DMS114 treated with DMSO at 0.1 percent for 48 hours (cell line): ENCODE measurements around the gene GULP1.
"Not testable (repeated sequence)": the region's sequence is repeated elsewhere in the genome, so short reads cannot be mapped to it uniquely, and the experiment has no call there.

Source experiments
- DNase-seq: peaks from one replicate; lab custom pipeline; 2025; ENCODE audit not compliant: unreplicated experiment; lab: John Stamatoyannopoulos, UW

Gene GULP1

DNA sequence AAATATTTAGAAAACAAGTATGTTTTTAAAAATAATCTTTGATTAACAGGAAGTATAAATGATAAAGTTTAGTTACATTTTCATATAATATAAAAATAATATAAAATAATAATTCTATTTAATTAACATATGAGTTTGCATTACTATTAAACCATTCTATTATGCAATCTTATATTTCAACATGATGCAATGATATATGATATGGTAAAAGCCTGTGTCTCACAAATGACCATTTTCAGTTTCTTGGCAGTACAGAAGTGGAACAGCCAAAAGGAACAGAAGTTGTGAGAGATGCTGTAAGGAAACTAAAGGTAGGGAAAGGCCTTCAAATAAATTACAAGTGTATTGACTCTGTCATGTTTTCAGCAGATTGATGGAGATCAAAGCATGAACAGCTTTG is 230.8 kb downstream of the GULP1 start:
- no peak for DNase-seq

DNA sequence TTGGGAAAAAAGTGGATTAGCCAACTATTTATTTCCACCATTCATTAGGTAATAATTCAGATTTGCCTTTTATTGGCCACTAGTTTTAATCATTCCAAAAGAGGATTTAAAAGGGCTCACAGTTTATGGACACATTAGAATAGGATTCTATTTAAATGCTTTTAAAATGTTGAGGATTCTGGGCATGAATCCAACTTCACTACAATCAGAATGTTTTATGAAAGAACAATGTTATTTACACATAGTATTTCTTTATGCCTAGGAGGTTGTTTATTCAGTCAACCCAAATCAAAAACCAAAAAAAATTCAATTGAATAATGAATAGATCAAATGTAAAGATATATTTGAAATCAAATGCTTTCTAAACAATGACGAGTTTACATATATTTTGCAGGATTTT is 232.2 kb downstream of the GULP1 start:
- peak; percentile 18 for DNase-seq

- peak; percentile 74 for DNase-seq
Measured at GRCh38 chr2:188524519-188525113, 232.9 kb downstream of the GULP1 start.

GRCh38 chr2:188526701-188527100 is 235.0 kb downstream of the GULP1 start:
- DNase-seq = peak; percentile 16

DNA sequence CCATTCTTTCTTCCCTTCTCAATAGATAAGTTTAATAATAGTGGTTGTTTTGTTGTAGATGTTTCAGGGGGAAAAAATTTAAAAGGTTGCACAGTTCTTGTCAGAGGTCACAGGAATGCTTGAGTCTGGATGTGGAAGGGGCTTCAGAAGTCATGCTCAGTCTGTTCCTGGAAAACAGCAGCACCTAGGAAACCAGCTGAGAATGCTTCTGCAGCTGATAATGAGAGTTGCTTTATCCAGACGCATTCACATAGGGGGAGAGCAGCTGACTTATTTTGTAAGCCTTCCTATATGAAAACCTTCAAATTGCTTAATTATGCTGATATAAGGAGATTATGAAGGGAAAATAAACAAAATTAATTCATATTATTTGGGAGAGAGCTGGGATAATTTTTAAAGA is 235.5 kb downstream of the GULP1 start:
- no peak for DNase-seq

DNA sequence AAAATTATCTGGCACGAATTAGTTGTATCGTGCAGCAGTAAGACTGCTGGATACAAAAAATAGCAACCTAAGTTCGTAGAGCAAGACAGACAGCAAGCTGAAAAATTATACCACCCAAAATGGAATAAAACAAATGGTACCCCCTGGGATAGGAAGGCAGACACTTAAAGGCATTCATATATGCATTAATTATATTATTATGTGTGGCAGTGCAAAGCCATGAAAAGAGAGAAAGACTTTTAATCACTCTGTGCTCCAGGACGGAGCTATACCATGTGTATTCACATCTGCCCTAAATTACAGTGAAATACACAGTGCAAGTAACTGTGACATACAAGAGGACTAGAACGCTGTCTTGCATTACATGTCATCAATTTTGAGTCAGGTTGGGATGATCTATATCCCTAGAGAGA is 235.9 kb downstream of the GULP1 start:
- peak; percentile 36 for DNase-seq

GRCh38 chr2:188529710-188530109 is 238.0 kb downstream of the GULP1 start:
- DNase-seq = no peak

DNA sequence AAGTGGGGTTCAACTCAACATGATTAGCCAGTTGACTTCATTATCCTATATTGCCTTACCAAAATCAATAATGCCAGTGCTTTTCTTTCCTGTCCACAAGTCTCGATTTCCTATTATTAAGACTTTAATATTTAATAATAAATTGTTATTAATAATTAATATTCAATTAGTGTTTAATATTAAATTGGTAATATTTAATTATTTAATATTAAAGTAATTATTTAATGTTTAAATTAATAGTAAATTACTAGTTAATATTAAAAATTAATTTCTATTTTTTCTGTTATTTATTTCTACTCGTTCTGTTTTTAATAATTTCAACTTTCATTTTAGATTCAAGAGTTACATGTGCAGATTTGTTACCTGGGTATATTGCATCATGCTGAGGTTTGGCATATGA is 243.2 kb downstream of the GULP1 start:
- DNase-seq = no peak

- no peak for DNase-seq
Measured at GRCh38 chr2:188551671-188552070, 260.0 kb downstream of the GULP1 start.

DNA sequence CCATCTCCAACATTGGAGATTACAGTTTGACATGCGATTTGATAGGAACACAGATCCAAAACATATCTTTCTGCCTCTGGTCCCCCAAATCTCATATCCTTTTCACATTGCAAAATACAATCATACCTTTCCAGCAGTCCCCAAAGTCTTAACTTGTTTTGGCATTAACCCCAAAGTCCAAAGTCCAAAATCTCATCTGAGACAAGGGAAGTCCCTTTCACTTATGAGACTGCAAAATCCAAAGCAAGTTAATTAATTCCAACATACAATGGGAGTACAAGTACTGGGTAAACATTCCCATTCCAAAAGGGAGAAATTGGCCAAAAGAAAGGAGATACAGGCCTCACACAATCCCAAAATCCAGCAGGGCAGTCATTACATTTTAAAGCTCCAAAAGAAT is 265.4 kb downstream of the GULP1 start:
- DNase-seq = no peak

GRCh38 chr2:188559455-188559854 is 267.8 kb downstream of the GULP1 start:
- DNase-seq = not testable (repeated sequence)

DNA sequence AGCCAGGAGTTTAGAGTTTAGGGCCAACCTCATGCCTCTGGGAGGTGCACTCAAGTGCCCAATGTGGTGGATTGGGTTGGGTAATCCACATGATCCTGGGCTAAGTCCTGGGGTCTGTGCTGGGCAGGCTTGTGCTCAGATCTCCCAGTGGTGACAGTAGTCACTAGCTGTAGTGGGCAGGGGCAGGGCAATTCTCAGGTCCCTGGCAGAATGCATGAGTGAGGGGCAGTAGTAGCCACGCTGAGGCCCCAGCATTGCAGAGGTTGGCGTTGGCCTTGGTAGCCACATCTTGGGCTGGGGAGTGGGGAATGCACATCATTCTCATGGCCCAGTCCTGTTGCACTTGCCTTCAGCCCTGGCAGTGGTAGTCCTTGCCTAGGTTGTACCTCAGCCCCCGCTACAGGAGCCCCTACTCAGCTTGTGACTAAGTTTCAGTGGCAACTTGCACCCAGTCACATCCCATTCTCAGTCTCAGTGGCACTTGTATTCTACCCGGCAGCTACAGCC is 269.9 kb downstream of the GULP1 start:
- DNase-seq = no peak

GRCh38 chr2:188569431-188570165 is 277.9 kb downstream of the GULP1 start:
- no peak for DNase-seq

- DNase-seq = no peak
Measured at GRCh38 chr2:188570370-188570769, 278.7 kb downstream of the GULP1 start.

DNA sequence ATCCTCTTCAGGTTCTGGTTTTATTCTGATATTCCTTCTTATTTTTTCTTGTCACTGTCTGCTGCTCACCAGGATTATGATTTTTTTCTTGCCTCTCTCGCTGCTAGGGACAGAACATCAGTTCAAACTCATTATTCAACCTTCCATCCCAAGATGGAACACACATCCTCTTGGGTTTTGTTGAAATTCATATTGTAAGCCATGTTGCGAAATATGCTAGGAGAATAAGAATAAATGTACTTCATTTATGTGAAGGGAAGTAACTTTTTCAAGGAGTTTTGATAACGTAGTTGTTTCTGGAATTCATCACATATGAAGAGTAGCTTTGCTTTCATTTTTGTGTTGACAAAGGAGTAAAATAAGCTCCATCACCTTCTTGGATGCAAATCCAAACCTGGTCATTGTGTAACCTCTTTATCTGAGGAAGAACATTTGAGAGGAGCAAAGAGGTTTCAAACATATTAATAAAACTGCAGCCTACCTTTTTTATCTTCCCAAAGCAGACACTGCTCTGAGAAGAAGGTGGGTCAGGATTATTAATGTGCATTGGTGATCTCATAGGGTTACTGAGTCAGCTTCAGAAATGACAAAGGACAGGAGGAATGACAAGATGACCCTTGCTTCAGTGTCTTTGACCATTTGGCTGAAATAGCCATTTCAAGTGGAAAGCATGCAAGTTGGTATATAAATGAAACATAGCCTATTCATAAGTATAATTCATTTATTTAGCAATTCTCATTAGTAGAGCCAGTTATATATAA is 280.0 kb downstream of the GULP1 start:
- no peak for DNase-seq

DNA sequence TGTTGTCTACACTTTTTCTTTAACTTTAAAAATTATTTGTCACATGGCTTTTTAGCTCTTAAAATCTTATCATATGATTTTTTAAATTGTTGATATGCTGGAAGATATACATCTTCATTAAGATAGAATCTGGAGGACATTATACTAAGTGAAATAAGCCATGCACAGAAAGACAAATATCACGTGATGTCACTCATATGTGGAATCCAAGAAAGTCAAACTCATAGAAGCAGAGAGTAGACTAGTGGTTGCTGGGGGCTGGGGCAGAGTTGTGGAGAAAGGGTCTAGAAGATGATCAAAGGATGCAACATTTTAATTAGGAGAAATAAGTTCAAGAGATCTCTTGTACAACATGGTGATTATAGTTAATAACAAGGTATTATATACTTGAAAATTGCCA is 280.9 kb downstream of the GULP1 start:
- DNase-seq = no peak

GRCh38 chr2:188573453-188573852 is 281.8 kb downstream of the GULP1 start:
- DNase-seq = no peak

GRCh38 chr2:188576006-188576405 is 284.3 kb downstream of the GULP1 start:
- no peak for DNase-seq

DNA sequence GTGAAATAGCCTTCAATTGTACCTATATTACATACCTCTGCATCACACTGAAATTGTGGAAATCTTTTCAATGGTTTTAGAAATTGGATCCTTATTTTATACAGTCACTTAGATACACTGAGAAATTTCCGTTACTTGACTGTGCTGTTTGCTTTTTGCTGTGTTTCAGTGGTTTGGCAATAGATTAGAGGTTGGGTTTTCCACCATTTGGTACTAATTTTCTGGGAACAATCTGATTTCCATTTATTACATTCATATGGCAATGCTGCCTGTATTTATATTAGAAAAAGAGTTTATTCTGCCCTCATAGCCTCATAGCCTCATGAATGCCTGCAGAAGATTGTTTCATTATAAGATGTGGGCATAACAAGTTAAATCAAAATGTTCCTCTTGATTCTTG is 285.0 kb downstream of the GULP1 start:
- DNase-seq = no peak

GRCh38 chr2:188577231-188577630 is 285.6 kb downstream of the GULP1 start:
- no peak for DNase-seq

DNA sequence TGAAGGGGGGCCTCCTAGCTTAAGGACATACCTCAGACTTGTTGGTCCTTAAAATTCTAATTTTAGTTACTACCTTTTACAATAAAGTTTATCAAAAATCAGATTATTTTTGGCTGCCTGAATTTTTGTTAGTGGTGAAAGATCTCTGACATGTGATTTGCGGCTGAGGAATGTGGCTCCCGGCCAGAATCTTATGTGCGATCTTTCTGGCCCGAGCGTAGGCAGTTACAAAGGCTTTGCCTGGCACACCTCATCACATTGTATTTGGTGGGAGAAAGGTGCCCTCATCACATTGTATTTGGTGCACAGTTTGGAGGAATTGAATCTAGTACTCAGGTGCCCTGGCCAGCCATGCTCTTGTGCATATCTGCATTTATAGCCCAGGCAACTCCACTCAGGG is 289.1 kb downstream of the GULP1 start:
- DNase-seq = no peak

GRCh38 chr2:188582211-188582610 is 290.5 kb downstream of the GULP1 start:
- no peak for DNase-seq
